ENCODE data around the gene SLC22A12. TPM values are rescaled to one million over a fixed set of nuclear protein-coding genes. Genes with fewer than 3 reads are reported as not detected.

Gene SLC22A12
- total RNA-seq, 4 donors from 2014 or later, result not detected

DNA sequence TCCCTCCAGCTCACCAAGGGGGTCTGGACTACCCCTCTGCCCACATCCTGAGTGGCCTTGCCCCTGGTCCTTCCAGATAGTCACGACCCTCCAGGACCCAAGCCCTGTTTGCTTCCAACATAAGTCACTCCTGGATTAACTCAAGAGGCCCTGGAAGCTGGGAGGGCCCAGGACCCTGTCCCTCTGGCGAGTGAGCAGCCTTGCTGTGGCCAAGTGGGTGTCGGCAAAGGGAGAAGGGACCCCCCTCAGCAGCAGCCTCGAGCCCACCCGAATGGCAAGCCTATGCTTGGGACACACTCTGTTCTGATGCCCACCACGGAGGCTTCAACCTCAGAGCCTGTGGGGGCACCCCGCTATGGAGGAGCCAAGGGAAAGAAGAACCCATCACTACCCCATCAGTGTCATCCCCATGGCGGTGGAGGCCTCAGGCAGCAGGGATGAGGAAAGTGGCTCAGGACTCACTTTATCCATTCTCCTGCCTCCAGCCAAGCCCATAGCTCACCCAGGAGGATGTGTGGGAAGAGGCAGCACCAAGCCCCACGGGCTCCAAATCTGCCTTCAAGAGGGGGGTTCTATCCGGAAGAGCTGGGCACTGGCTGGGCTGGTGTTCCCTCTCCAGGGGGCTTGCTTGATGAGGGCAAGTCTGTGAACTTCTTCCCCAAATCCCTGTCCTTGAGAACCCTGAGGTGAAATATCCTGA, 12.5 kb downstream of the SLC22A12 start:
- Histone ChIP-seq H3K4me3 (no peak overlapping the region), H3K4me1 (peaks cover 6% of the 10 kb centered on the region), H3K9me3 (no peaks in the 10 kb centered on the region), H3K27me3 (peaks cover 12% of the 10 kb centered on the region), H3K27ac (no peak overlapping the region), H3K36me3 (no peaks in the 10 kb centered on the region)
- no peak for DNase-seq (ENCODE audit: low spot score in 2 of 2)
- TF ChIP-seq POLR2A (IDR thresholded peaks at IDR 0.05), result no peak
- TF ChIP-seq CTCF (IDR thresholded peaks at IDR 0.05), result no peak
- TF ChIP-seq EP300 (IDR thresholded peaks at IDR 0.05), result no peak
- TF ChIP-seq POLR2AphosphoS5 (IDR thresholded peaks at IDR 0.05), result no peak
- WGBS, result 95% methylated on average over 7 of the region's 10 CpGs

DNA sequence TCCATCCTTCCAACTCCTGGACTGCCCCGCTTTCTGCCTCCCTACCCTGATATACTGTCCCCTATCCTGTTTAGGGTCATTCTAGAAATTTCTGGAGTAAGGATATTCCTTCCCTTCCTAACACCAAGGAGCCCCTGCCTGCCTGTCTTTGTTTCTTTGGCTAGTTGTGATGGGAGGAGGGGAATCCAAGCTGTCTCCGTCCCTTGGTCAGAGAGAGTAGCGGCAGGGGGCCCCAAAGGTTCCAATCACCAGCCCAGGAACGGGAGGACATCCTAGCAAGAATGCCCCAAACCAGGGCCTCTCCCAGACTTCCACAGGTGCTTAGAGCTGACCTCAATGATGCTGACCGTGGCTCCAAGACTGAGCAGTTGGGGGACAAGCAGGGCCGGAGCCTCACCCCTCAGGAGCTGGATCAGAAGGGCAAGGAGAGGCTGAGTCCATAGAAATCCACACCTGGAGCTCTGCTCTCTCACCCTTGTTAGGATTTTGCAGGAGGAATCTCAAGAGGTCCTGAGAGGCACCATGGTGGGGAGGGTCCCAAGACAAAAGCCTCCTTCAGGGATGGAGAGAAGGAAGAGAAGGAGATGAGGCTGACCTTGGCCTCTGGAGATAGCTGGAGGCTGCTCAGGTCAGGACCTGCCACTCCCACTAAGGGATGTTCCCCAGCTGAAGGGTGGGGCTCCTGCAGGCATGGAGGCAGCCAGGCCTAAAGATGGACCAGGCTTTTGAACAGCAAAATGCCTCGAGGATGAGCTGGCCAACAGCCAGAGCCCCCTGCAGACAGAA, 13.6 kb downstream of the SLC22A12 start:
- peaks cover 12% of the 10 kb centered on the region for H3K27me3 ChIP-seq
- H3K27ac ChIP-seq, result no peak overlapping the region
- H3K4me3 ChIP-seq, result no peak overlapping the region
- no peaks in the 10 kb centered on the region for H3K36me3 ChIP-seq
- TF ChIP-seq CTCF (IDR thresholded peaks at IDR 0.05) (no peak), POLR2A (IDR thresholded peaks at IDR 0.05) (no peak), EP300 (IDR thresholded peaks at IDR 0.05) (no peak), POLR2AphosphoS5 (IDR thresholded peaks at IDR 0.05) (no peak)
- no peaks in the 10 kb centered on the region for H3K9me3 ChIP-seq
- WGBS, result 68% methylated on average over 5 of the region's 7 CpGs
- no peak for DNase-seq (ENCODE audit: low spot score in 2 of 2)
- peaks cover 6% of the 10 kb centered on the region for H3K4me1 ChIP-seq

- 73% methylated on average over 10 of the region's 10 CpGs for WGBS
- TF ChIP-seq CTCF (IDR thresholded peaks at IDR 0.05) (no peak), POLR2A (IDR thresholded peaks at IDR 0.05) (no peak), EP300 (IDR thresholded peaks at IDR 0.05) (no peak), POLR2AphosphoS5 (IDR thresholded peaks at IDR 0.05) (no peak)
- H3K27ac ChIP-seq, result no peak overlapping the region
- no peaks in the 10 kb centered on the region for H3K36me3 ChIP-seq
- H3K4me3 ChIP-seq, result no peak overlapping the region
- no peak for DNase-seq (ENCODE audit: low spot score in 2 of 2)
- peaks cover 12% of the 10 kb centered on the region for H3K27me3 ChIP-seq
- no peaks in the 10 kb centered on the region for H3K9me3 ChIP-seq
- H3K4me1 ChIP-seq, result peaks cover 6% of the 10 kb centered on the region
Measured at GRCh38 chr11:64605244-64605560, 14.2 kb downstream of the SLC22A12 start.

GRCh38 chr11:64605656-64606585, 14.9 kb downstream of the SLC22A12 start:
- no peak overlapping the region for H3K27ac ChIP-seq
- TF ChIP-seq EP300 (IDR thresholded peaks at IDR 0.05), result no peak
- no peak for TF ChIP-seq POLR2AphosphoS5 (IDR thresholded peaks at IDR 0.05)
- no peaks in the 10 kb centered on the region for H3K36me3 ChIP-seq
- WGBS, result 75% methylated on average over 20 of the region's 21 CpGs
- no peak overlapping the region for H3K4me3 ChIP-seq
- DNase-seq (ENCODE audit: low spot score in 2 of 2), result no peak
- peaks cover 6% of the 10 kb centered on the region for H3K4me1 ChIP-seq
- H3K9me3 ChIP-seq, result no peaks in the 10 kb centered on the region
- H3K27me3 ChIP-seq, result peaks cover 12% of the 10 kb centered on the region

DNA sequence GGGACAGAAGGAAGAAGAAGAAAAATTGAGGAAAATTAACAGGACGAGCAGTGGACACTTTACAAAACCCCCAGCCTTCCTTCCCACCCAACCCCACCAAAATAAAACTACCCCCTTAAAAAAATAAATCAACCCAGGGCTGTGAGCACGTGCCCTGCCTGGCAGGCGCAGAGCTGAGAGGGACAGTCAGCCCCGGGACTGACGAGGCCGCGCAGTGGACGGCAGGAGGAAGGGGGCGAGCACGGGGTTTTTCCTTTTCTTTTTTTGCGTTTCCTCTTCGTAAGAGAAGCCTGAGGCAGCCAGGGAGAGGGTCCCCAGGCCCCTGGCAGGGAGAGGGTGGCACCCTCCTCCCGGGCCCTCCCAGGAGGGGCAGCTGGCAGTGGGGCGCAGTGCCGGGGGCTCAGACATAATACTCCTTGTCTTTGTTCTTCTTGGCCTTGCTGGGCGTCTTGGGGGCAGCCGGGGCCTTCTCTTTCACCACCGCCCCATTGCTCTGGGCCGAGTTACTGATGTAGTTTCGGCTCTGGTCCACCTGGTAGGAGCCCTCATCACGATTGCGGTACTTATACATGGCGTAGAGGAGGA, 15.9 kb downstream of the SLC22A12 start:
- TF ChIP-seq POLR2AphosphoS5 (IDR thresholded peaks at IDR 0.05), result no peak
- TF ChIP-seq POLR2A (IDR thresholded peaks at IDR 0.05), result no peak
- TF ChIP-seq EP300 (IDR thresholded peaks at IDR 0.05), result no peak
- no peak for TF ChIP-seq CTCF (IDR thresholded peaks at IDR 0.05)
- 77% methylated on average over 16 of the region's 23 CpGs for WGBS
- H3K9me3 ChIP-seq, result no peaks in the 10 kb centered on the region
- H3K27ac ChIP-seq, result no peak overlapping the region
- H3K4me1 ChIP-seq, result peaks cover 6% of the 10 kb centered on the region
- H3K36me3 ChIP-seq, result no peaks in the 10 kb centered on the region
- peaks cover 12% of the 10 kb centered on the region for H3K27me3 ChIP-seq
- no peak for DNase-seq (ENCODE audit: low spot score in 2 of 2)
- no peak overlapping the region for H3K4me3 ChIP-seq

All from suprapubic skin (tissue), 4 donors.